HepG2 (cell line): ENCODE measurements around the gene CNTFR. TPM values are rescaled to one million over a fixed set of nuclear protein-coding genes. Genes with fewer than 3 reads are reported as not detected.

Source experiments
- ATAC-seq: fragments of 200-7000 bp; cut with Tn5 transposase; 3 replicates; pipeline ENCODE4 v1.9.1; 2020; ENCODE audit warnings: mild to moderate bottlenecking, moderate library complexity
- BruUV-seq: library from RNA; stranded (reverse); fragments of 400-500 nt; replicated peaks from 2 replicates; lab custom pipeline; 2021; lab: Mats Ljungman, UMichigan
- CTCF ChIA-PET: fragments of 300-600 bp; formaldehyde crosslinking; extraction: SDS; loops from one replicate; lab custom pipeline; 2021; ENCODE audit warnings: low total read pairs, inconsistent platforms, low intra/inter-chr PET ratio; lab: Yijun Ruan, JAX
- POLR2A ChIA-PET: fragments of 350-600 bp; sonication (Branson Sonifier 250); formaldehyde crosslinking; loops from one replicate; lab custom pipeline; 2020; ENCODE audit warnings: antibody characterized with exemption, inconsistent platforms; lab: Yijun Ruan, JAX
- DNase-seq: peaks from one replicate; pipeline ENCODE4 v3.0.0-alpha.2; 2015; ENCODE audit warnings: low spot score
- FAIRE-seq: peaks from 3 replicates; lab custom pipeline; 2011; peaks lifted over from hg19 to GRCh38; lab: Jason Lieb, UNC
- H2AFZ ChIP-seq: one replicate; pipeline ENCODE4 v1.6.1; 2011; ENCODE audit warnings: low read length, inconsistent platforms
- H3K27ac ChIP-seq: fragments of 300-600 bp; 3 replicates; pipeline ENCODE4 v1.8.0; 2011; ENCODE audit warnings: mixed run types, mild to moderate bottlenecking, mixed read lengths, low read length, inconsistent platforms; ENCODE audit not compliant: insufficient read depth; ENCODE audit errors: extremely low read length
- H3K27me3 ChIP-seq, 2 experiments: fragments of 200-600 bp in 1 of 2; 2 replicates in 1 of 2; 3 replicates in 1 of 2; pipeline versions ENCODE4 v1.6.0 to v1.8.0; 2011; ENCODE audit warnings: low read length in 2 of 2, mild to moderate bottlenecking in 2 of 2, moderate library complexity in 2 of 2, inconsistent platforms in 1 of 2; ENCODE audit not compliant: insufficient read depth in 2 of 2, control insufficient read depth in 1 of 2
- H3K36me3 ChIP-seq, 2 experiments: fragments of 200-600 bp in 1 of 2; replicated peaks in 1 of 2; 2 replicates in 1 of 2; 3 replicates in 1 of 2; pipeline versions ENCODE4 v1.5.1 to v1.8.0; 2011; ENCODE audit warnings: low read length in 2 of 2, inconsistent platforms in 1 of 2; ENCODE audit not compliant: insufficient read depth in 2 of 2, control insufficient read depth in 1 of 2
- H3K4me1 ChIP-seq: 2 replicates; pipeline ENCODE4 v1.5.1; 2012; ENCODE audit warnings: low read length, inconsistent platforms; ENCODE audit not compliant: insufficient read depth
- H3K4me2 ChIP-seq: 2 replicates; pipeline ENCODE4 v1.6.0; 2011; ENCODE audit warnings: low read depth, low read length, inconsistent platforms
- H3K4me3 ChIP-seq, 3 experiments: fragments of 200-600 bp in 1 of 3; sonication (generic), shearing (Covaris generic) in 1 of 3; replicated peaks in 1 of 3; 2 replicates each; pipeline ENCODE4 v1.5.1; 2011 to 2016; ENCODE audit warnings: low read length in 3 of 3, inconsistent platforms in 2 of 3, low read depth in 2 of 3, mild to moderate bottlenecking in 2 of 3, control low read depth in 1 of 3, mixed read lengths in 1 of 3; ENCODE audit not compliant: insufficient read depth in 1 of 3
- H3K79me2 ChIP-seq: one replicate; pipeline ENCODE4 v1.6.1; 2011; ENCODE audit warnings: low read length, inconsistent platforms; ENCODE audit not compliant: insufficient read depth
- H3K9ac ChIP-seq: 2 replicates; pipeline ENCODE4 v1.6.0; 2011; ENCODE audit warnings: mild to moderate bottlenecking, low read depth, low read length, inconsistent platforms; ENCODE audit not compliant: insufficient read depth
- H3K9me3 ChIP-seq: 2 replicates; pipeline ENCODE4 v1.5.1; 2012; ENCODE audit warnings: mild to moderate bottlenecking, low read length
- H4K20me1 ChIP-seq: 2 replicates; pipeline ENCODE4 v1.6.0; 2011; ENCODE audit warnings: inconsistent platforms, mild to moderate bottlenecking, low read length, moderate library complexity; ENCODE audit not compliant: insufficient read depth
- ATM ChIP-seq: fragments of 450-650 bp; IDR thresholded peaks from 2 replicates; pipeline ENCODE4 v1.7.1; 2017; ENCODE audit warnings: mild to moderate bottlenecking, borderline replicate concordance
- CEBPB ChIP-seq: IDR thresholded peaks from 2 replicates; pipeline ENCODE4 v1.6.1; 2011; ENCODE audit warnings: low read depth, low read length, improper control_type of control experiment, borderline replicate concordance
- CREM ChIP-seq, 2 experiments: sonication (generic) in 1 of 2; formaldehyde crosslinking in 1 of 2; IDR thresholded peaks; 2 replicates each; pipeline versions ENCODE4 v1.4.0 to v1.6.1; 2016 to 2020; ENCODE audit warnings: antibody characterized with exemption in 1 of 2, mild to moderate bottlenecking in 1 of 2, missing genetic modification reagents in 1 of 2
- MAFF ChIP-seq: IDR thresholded peaks from 2 replicates; pipeline ENCODE4 v1.6.1; 2011; ENCODE audit warnings: low read depth, low read length, improper control_type of control experiment
- MZF1 ChIP-seq: sonication (generic); formaldehyde crosslinking; IDR thresholded peaks from 2 replicates; pipeline ENCODE4 v1.8.1; 2023; ENCODE audit warnings: mild to moderate bottlenecking, missing genetic modification reagents, borderline replicate concordance
- NFRKB ChIP-seq: fragments of 450-650 bp; IDR thresholded peaks from 2 replicates; pipeline ENCODE4 v1.6.1; 2017
- SMAD3 ChIP-seq: sonication (generic); formaldehyde crosslinking; IDR thresholded peaks from 2 replicates; pipeline ENCODE4 v1.4.0; 2020; ENCODE audit warnings: missing genetic modification reagents
- TCF7 ChIP-seq: sonication (generic); IDR thresholded peaks from 2 replicates; pipeline ENCODE4 v1.6.1; 2016; ENCODE audit warnings: antibody characterized with exemption, low read depth
- WGBS: methylation state at CpG from one replicate; pipeline ENCODE4 v1.1.6; 2017; ENCODE audit warnings: low lambda C conversion rate; 5-methylcytosine and 5-hydroxymethylcytosine counted together
- in situ Hi-C: cut with HindIII; loops from 2 replicates; pipeline ENCODE4 v1.10.0; 2017; ENCODE audit warnings: low pct_unique_long_range_greater_than_20kb; ENCODE audit not compliant: extremely low pct_ligation_motif_present
- intact Hi-C: fragments of 100-400 bp; cut with micrococcal nuclease; formaldehyde crosslinking; loops from one replicate; pipeline ENCODE4 v1.10.0; 2022; ENCODE audit not compliant: unreplicated experiment
- polyA plus RNA-seq, 8 experiments: library from polyadenylated mRNA; depleted of rRNA in 3 of 8; stranded (reverse) in 7 of 8; unstranded in 1 of 8; fragments of >200 nt; fragmentation: Illumina TruSeq in 4 of 8; extraction: Trizol in 4 of 8; gene quantifications; 2 replicates each; pipeline versions ENCODE4 v1.2.1 to v1.2.3, GENCODE V29; 2011 to 2016; ENCODE audit warnings: low read depth in 4 of 8, missing spikeins in 1 of 8, mixed read lengths in 1 of 8; ENCODE audit not compliant: insufficient read depth in 1 of 8
- total RNA-seq, 5 experiments: library from RNA; depleted of rRNA; stranded (reverse); fragments of >200 nt; fragmentation: Illumina TruSeq; extraction: Trizol; gene quantifications; 2 replicates each; pipeline ENCODE4 v1.2.3, GENCODE V29; 2016; ENCODE audit warnings: low read depth in 1 of 5
- TF ChIP-seq, protein P1 (sequence below): sonication (generic); formaldehyde crosslinking; IDR thresholded peaks from 2 replicates; pipeline ENCODE4 v1.5.1; 2020; ENCODE audit warnings: missing genetic modification reagents, mild to moderate bottlenecking, borderline replicate concordance
- TF ChIP-seq, protein P2 (sequence below): IDR thresholded peaks from 2 replicates; pipeline ENCODE4 v1.6.1; 2012; ENCODE audit warnings: low read length, improper control_type of control experiment
- TF ChIP-seq, protein P3 (sequence below): sonication (generic); formaldehyde crosslinking; IDR thresholded peaks from 2 replicates; pipeline ENCODE4 v1.4.0; 2020; ENCODE audit warnings: mild to moderate bottlenecking, missing genetic modification reagents

The CNTFR gene
- total and polyA plus RNA-seq, 2 of the 13 experiments (the other 11 are each of a cell fraction or from before 2014, with no cell fraction given): not detected

DNA sequence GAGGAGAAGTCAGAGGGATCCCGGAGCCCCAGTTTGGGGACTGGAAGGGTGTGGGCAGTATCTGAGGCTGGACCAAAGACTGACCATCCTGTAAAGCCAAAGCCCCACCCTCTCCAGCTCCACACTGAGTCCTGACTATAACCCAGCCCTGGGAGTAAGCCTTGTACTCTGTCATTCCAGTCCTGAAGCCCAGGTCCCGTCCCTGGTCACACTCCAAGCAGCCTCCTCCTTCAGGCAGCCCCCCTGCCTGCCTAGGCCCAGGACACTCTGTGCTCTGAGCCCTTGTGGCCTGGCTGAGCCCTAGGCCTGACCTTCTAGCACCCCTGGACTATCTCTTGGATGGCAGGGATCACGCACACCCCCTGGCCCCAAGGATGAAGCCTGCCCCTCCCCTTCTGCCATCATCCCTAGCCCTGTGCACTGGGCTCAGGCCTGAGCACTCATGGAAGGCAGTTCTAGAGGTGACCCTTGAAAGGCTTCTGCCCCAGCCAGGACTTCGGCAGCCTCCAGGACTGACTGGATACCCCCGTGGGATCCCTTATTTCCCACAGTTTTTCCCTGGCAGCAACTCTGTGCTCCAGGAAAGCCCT is 38.7 kb downstream of the CNTFR start:
- H3K27ac ChIP-seq: no peak overlapping the region
- POLR2A ChIA-PET: no interaction called here
- TF ChIP-seq CEBPB (no peak), ATM (no peak), CREM (IDR thresholded peaks at IDR 0.05) (no peak), CREM (CRISPR knock-in tag; IDR thresholded peaks at IDR 0.05) (no peak), NFRKB (no peak), SMAD3 (no peak), MAFF (no peak), TCF7 (no peak)
- DNase-seq (no peak), FAIRE-seq (no peak), ATAC-seq (no peak)
- 36% methylated on average over 2 of the region's 5 CpGs for WGBS
- H3K79me2 ChIP-seq: no peaks in the 10 kb centered on the region
- H3K4me1 ChIP-seq: peaks cover 8% of the 10 kb centered on the region
- peaks cover 8 to 45% of the 10 kb centered on the region in 2 experiments; a peak in 4 of 5 replicates for H3K27me3 ChIP-seq
- BruUV-seq: no TSS peak
- no peak overlapping the region for H2AFZ ChIP-seq
- peaks cover 7% of the 10 kb centered on the region; the same call in 1 of the 2 replicates for H4K20me1 ChIP-seq
- no peak overlapping the region for H3K4me3 ChIP-seq
- CTCF ChIA-PET: no interaction called here
- H3K36me3 ChIP-seq: no peaks in the 10 kb centered on the region
- intact Hi-C loops: no loop called here
- no peaks in the 10 kb centered on the region for H3K9me3 ChIP-seq
- no peak overlapping the region for H3K9ac ChIP-seq
- H3K4me2 ChIP-seq: no peak overlapping the region
- in situ Hi-C loops: loop anchor here (5.0 kb wide), 1 partner anchor 42 kb away; no protein-coding TSS in a partner anchor

DNA sequence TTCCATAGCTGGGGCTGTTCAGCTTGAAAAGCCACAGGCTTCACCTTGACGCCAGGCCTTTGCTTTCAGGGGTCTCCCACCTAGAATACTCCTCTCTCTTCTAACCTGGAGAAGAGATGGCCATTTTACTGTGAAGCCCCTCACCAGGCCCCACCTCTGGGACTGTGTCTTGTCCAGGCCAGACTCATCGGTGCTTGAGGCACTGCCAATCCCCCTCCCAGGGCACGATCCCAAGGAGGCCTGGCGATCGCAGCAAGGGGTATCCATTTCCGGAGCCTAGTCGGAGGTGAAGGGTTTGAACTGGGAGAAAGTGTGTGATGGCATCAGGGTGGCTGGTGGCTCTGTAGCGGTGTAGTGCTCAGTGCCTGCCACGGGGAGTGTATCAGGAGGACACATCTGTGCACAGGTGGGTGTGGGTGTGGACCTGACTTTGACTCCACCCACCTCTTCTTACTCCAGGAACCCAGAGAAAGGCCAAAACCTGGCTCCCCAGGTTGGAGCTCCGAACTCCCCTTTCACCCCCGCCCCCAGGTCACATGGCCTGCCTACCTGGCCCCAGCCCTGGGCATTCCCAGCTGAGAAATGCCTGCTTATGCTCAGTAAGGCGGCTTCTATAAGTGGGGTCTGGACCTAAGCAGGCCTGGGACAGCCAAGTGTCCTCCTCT is 39.4 kb downstream of the CNTFR start:
- no peak for FAIRE-seq
- WGBS: 59% methylated on average over 9 of the region's 12 CpGs
- CTCF ChIA-PET: interaction anchor here (3.9 kb wide), 1 partner anchor 42 kb away, joined by 42 read pairs; no protein-coding TSS in a partner anchor
- TF ChIP-seq, protein P1, sequence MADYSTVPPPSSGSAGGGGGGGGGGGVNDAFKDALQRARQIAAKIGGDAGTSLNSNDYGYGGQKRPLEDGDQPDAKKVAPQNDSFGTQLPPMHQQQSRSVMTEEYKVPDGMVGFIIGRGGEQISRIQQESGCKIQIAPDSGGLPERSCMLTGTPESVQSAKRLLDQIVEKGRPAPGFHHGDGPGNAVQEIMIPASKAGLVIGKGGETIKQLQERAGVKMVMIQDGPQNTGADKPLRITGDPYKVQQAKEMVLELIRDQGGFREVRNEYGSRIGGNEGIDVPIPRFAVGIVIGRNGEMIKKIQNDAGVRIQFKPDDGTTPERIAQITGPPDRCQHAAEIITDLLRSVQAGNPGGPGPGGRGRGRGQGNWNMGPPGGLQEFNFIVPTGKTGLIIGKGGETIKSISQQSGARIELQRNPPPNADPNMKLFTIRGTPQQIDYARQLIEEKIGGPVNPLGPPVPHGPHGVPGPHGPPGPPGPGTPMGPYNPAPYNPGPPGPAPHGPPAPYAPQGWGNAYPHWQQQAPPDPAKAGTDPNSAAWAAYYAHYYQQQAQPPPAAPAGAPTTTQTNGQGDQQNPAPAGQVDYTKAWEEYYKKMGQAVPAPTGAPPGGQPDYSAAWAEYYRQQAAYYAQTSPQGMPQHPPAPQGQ (CRISPR knock-in tag): no peak
- TF ChIP-seq, protein P2, sequence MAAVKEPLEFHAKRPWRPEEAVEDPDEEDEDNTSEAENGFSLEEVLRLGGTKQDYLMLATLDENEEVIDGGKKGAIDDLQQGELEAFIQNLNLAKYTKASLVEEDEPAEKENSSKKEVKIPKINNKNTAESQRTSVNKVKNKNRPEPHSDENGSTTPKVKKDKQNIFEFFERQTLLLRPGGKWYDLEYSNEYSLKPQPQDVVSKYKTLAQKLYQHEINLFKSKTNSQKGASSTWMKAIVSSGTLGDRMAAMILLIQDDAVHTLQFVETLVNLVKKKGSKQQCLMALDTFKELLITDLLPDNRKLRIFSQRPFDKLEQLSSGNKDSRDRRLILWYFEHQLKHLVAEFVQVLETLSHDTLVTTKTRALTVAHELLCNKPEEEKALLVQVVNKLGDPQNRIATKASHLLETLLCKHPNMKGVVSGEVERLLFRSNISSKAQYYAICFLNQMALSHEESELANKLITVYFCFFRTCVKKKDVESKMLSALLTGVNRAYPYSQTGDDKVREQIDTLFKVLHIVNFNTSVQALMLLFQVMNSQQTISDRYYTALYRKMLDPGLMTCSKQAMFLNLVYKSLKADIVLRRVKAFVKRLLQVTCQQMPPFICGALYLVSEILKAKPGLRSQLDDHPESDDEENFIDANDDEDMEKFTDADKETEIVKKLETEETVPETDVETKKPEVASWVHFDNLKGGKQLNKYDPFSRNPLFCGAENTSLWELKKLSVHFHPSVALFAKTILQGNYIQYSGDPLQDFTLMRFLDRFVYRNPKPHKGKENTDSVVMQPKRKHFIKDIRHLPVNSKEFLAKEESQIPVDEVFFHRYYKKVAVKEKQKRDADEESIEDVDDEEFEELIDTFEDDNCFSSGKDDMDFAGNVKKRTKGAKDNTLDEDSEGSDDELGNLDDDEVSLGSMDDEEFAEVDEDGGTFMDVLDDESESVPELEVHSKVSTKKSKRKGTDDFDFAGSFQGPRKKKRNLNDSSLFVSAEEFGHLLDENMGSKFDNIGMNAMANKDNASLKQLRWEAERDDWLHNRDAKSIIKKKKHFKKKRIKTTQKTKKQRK: no peak
- TF ChIP-seq MZF1 (CRISPR knock-in tag): no peak
- TF ChIP-seq, protein P3, sequence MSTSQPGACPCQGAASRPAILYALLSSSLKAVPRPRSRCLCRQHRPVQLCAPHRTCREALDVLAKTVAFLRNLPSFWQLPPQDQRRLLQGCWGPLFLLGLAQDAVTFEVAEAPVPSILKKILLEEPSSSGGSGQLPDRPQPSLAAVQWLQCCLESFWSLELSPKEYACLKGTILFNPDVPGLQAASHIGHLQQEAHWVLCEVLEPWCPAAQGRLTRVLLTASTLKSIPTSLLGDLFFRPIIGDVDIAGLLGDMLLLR (CRISPR knock-in tag): no peak

More for the DNA sequence above, 39.4 kb downstream of the CNTFR start:
- Histone ChIP-seq H2AFZ (no peak overlapping the region), H3K4me1 (peaks cover 5% of the 10 kb centered on the region), H4K20me1 (peaks cover 7% of the 10 kb centered on the region; the same call in 1 of the 2 replicates), H3K36me3 (no peaks in the 10 kb centered on the region), H3K27ac (no peak overlapping the region), H3K79me2 (no peaks in the 10 kb centered on the region), H3K9me3 (no peaks in the 10 kb centered on the region), H3K27me3 (peaks cover 8 to 47% of the 10 kb centered on the region in 2 experiments; a peak in 4 of 5 replicates), H3K9ac (no peak overlapping the region), H3K4me2 (no peak overlapping the region), H3K4me3 (no peak overlapping the region)
- no TSS peak for BruUV-seq
- POLR2A ChIA-PET: no interaction called here
- intact Hi-C loops: no loop called here
- DNase-seq: no peak
- no peak for ATAC-seq
- in situ Hi-C loops: loop anchor here (5.0 kb wide), 1 partner anchor 42 kb away; no protein-coding TSS in a partner anchor
